Activated CD4-positive, alpha-beta T cell treated with anti-CD3 and anti-CD28 coated beads, Interleukin-2, amount 50 U/mL, for 16 hours (primary cell): ENCODE data around the gene HAGH.

Experiments
- DNase-seq: peaks from one replicate; pipeline ENCODE4 v3.0.0-alpha.2; 2020

HAGH gene

GRCh38 chr16:1786242-1787055, 40.2 kb downstream of the HAGH start:
- no peak for DNase-seq

GRCh38 chr16:1785846-1786170, 40.8 kb downstream of the HAGH start:
- no peak for DNase-seq

GRCh38 chr16:1784977-1785845, 41.4 kb downstream of the HAGH start:
- DNase-seq, result no peak

- DNase-seq, result peak; percentile 100
Measured at GRCh38 chr16:1782408-1783264, 44.0 kb downstream of the HAGH start, which contains the start of the genes NUBP2 and SPSB3. NUBP2 (plus strand) TSS chr16:1782960; CDS start chr16:1783021, 61 bp downstream. SPSB3 (minus strand) TSS chr16:1782571; CDS start chr16:1781483, 1,088 bp downstream.

GRCh38 chr16:1781758-1782407, 44.7 kb downstream of the HAGH start:
- peak; percentile 27 for DNase-seq

- DNase-seq, result no peak
Measured at GRCh38 chr16:1781254-1781653, 45.4 kb downstream of the HAGH start.

GRCh38 chr16:1780677-1781072, 46.0 kb downstream of the HAGH start:
- DNase-seq, result no peak

- DNase-seq, result no peak
Measured at GRCh38 chr16:1779741-1780676, 46.6 kb downstream of the HAGH start.

- no peak for DNase-seq
Measured at GRCh38 chr16:1779234-1779701, 47.4 kb downstream of the HAGH start.

- no peak for DNase-seq
Measured at GRCh38 chr16:1778200-1779179, 48.1 kb downstream of the HAGH start.

- no peak for DNase-seq
Measured at GRCh38 chr16:1777375-1778199, 49.0 kb downstream of the HAGH start.

GRCh38 chr16:1776991-1777374, 49.6 kb downstream of the HAGH start:
- no peak for DNase-seq

- DNase-seq, result no peak
Measured at GRCh38 chr16:1776672-1776955, 50.0 kb downstream of the HAGH start.

GRCh38 chr16:1775846-1776671, 50.6 kb downstream of the HAGH start:
- no peak for DNase-seq

GRCh38 chr16:1775006-1775845, 51.4 kb downstream of the HAGH start:
- no peak for DNase-seq

GRCh38 chr16:1774448-1774780, 52.2 kb downstream of the HAGH start:
- DNase-seq, result no peak

- DNase-seq, result peak; percentile 27
Measured at GRCh38 chr16:1773703-1774447, 52.8 kb downstream of the HAGH start.
